Measurements from ENCODE around the gene METTL4.

METTL4 gene

DNA sequence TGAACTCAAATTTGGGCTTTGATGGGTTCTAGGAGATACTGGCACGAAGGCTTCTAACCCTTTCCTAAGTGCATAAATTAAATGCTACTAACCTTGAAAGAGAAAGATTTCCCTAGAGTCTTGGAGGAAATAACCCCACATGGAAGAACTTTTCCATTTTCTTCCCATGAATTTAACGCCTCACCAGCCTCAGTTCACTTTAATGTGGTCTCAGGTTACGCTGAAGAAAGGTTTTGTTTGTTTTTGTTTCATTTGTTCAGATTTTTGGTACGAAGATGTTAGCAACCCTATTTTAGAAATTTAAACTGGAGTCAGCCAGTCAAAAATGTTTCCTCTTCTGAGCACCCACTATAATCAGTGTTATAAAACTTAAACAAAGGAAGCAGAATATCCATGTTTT is 30.7 kb downstream of the METTL4 start:
- Histone ChIP-seq H3K4me3 (ENCODE audit: low read length) (no peak overlapping the region), H3K79me2 (ENCODE audit: control insufficient read depth, low read length) (no peaks in the 10 kb centered on the region), H3K4me1 (ENCODE audit: control insufficient read depth, low read length) (peaks cover 9% of the 10 kb centered on the region), H3K27ac (ENCODE audit: low read depth, low read length) (no peak overlapping the region), H3K36me3 (ENCODE audit: control insufficient read depth, low read length) (0 out of 2 replicates have a peak, but pooled peaks cover 5% of the 10 kb centered on the region), H3K27me3 (ENCODE audit: control insufficient read depth, low read length) (no peaks in the 10 kb centered on the region), H3K9me3 (ENCODE audit: control insufficient read depth, insufficient read depth, low read length) (no peaks in the 10 kb centered on the region), H3K9me2 (replicated peaks; ENCODE audit: control insufficient read depth, low read length) (no peaks in the 10 kb centered on the region), H3K4me2 (ENCODE audit: low read length) (no peak overlapping the region), H3F3A (ENCODE audit: control insufficient read depth, insufficient read depth) (no peaks in the 10 kb centered on the region), H4K20me1 (ENCODE audit: control insufficient read depth, insufficient read depth, low read depth, low read length) (no peaks in the 10 kb centered on the region)
- no peak for TF ChIP-seq EZH2phosphoT487 (IDR thresholded peaks at IDR 0.05; ENCODE audit: borderline replicate concordance, low read length)
- TF ChIP-seq, protein P1, sequence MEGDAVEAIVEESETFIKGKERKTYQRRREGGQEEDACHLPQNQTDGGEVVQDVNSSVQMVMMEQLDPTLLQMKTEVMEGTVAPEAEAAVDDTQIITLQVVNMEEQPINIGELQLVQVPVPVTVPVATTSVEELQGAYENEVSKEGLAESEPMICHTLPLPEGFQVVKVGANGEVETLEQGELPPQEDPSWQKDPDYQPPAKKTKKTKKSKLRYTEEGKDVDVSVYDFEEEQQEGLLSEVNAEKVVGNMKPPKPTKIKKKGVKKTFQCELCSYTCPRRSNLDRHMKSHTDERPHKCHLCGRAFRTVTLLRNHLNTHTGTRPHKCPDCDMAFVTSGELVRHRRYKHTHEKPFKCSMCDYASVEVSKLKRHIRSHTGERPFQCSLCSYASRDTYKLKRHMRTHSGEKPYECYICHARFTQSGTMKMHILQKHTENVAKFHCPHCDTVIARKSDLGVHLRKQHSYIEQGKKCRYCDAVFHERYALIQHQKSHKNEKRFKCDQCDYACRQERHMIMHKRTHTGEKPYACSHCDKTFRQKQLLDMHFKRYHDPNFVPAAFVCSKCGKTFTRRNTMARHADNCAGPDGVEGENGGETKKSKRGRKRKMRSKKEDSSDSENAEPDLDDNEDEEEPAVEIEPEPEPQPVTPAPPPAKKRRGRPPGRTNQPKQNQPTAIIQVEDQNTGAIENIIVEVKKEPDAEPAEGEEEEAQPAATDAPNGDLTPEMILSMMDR (IDR thresholded peaks at IDR 0.05; ENCODE audit: low read depth, low read length, poor library complexity, severe bottlenecking), result no peak

GRCh38 chr18:2538844-2539243 is 32.5 kb downstream of the METTL4 start:
- H3K79me2 ChIP-seq (ENCODE audit: control insufficient read depth, low read length), result no peaks in the 10 kb centered on the region
- H3F3A ChIP-seq (ENCODE audit: control insufficient read depth, insufficient read depth), result no peaks in the 10 kb centered on the region
- H3K9me2 ChIP-seq (replicated peaks; ENCODE audit: control insufficient read depth, low read length), result no peaks in the 10 kb centered on the region
- H3K27ac ChIP-seq (ENCODE audit: low read depth, low read length), result no peak overlapping the region
- H3K27me3 ChIP-seq (ENCODE audit: control insufficient read depth, low read length), result no peaks in the 10 kb centered on the region
- no peaks in the 10 kb centered on the region for H3K9me3 ChIP-seq (ENCODE audit: control insufficient read depth, insufficient read depth, low read length)
- peaks cover 16% of the 10 kb centered on the region for H3K4me1 ChIP-seq (ENCODE audit: control insufficient read depth, low read length)
- TF ChIP-seq, protein P1 (IDR thresholded peaks at IDR 0.05; ENCODE audit: low read depth, low read length, poor library complexity, severe bottlenecking), result no peak
- TF ChIP-seq EZH2phosphoT487 (IDR thresholded peaks at IDR 0.05; ENCODE audit: borderline replicate concordance, low read length), result no peak
- H3K4me2 ChIP-seq (ENCODE audit: low read length), result no peak overlapping the region
- no peaks in the 10 kb centered on the region for H4K20me1 ChIP-seq (ENCODE audit: control insufficient read depth, insufficient read depth, low read depth, low read length)
- no peak overlapping the region for H3K4me3 ChIP-seq (ENCODE audit: low read length)
- peaks cover 18% of the 10 kb centered on the region for H3K36me3 ChIP-seq (ENCODE audit: control insufficient read depth, low read length)

DNA sequence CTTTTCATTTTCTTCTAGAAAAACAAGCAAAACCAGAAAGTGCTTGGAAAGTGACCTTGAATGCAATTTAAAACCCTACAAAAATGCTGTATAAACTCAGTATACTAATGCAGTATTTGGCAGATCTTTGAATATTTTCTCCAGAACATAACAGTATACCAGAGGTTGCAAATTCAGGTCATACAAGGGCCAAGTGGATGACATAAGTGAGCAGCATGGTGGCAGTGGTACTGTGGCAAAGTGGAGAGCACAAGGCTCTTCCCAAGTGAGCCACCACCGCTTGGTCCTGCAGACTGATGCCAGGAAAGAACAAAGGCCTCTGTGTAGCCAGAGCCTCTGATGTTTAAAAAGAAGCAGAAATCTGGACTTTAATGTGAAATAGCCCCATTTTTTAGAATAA is 33.1 kb downstream of the METTL4 start:
- H3K4me2 ChIP-seq (ENCODE audit: low read length), result no peak overlapping the region
- no peak overlapping the region for H3K27ac ChIP-seq (ENCODE audit: low read depth, low read length)
- H3K9me2 ChIP-seq (replicated peaks; ENCODE audit: control insufficient read depth, low read length), result no peaks in the 10 kb centered on the region
- no peaks in the 10 kb centered on the region for H3K79me2 ChIP-seq (ENCODE audit: control insufficient read depth, low read length)
- peaks cover 16% of the 10 kb centered on the region for H3K4me1 ChIP-seq (ENCODE audit: control insufficient read depth, low read length)
- H3K9me3 ChIP-seq (ENCODE audit: control insufficient read depth, insufficient read depth, low read length), result no peaks in the 10 kb centered on the region
- H3K27me3 ChIP-seq (ENCODE audit: control insufficient read depth, low read length), result no peaks in the 10 kb centered on the region
- no peaks in the 10 kb centered on the region for H4K20me1 ChIP-seq (ENCODE audit: control insufficient read depth, insufficient read depth, low read depth, low read length)
- peaks cover 17% of the 10 kb centered on the region for H3K36me3 ChIP-seq (ENCODE audit: control insufficient read depth, low read length)
- no peaks in the 10 kb centered on the region for H3F3A ChIP-seq (ENCODE audit: control insufficient read depth, insufficient read depth)
- TF ChIP-seq, protein P1 (IDR thresholded peaks at IDR 0.05; ENCODE audit: low read depth, low read length, poor library complexity, severe bottlenecking), result no peak
- no peak for TF ChIP-seq EZH2phosphoT487 (IDR thresholded peaks at IDR 0.05; ENCODE audit: borderline replicate concordance, low read length)
- no peak overlapping the region for H3K4me3 ChIP-seq (ENCODE audit: low read length)

All from DOHH2 (cell line).